Coronary artery (tissue), 2 donors: ENCODE measurements around the gene GPR176.

Experiments
- DNase-seq: peaks from one replicate; pipeline ENCODE4 v3.0.0-alpha.2; 2017; ENCODE audit warnings: low spot score
- H3K27ac ChIP-seq, 2 donors: fragments of 200-600 bp; sonication (generic); one replicate each; pipeline ENCODE4 v1.5.1; 2016 to 2019
- H3K4me3 ChIP-seq: fragments of 200-600 bp; sonication (generic); 2 replicates; pipeline ENCODE4 v1.5.1; 2016; ENCODE audit warnings: mild to moderate bottlenecking, moderate library complexity
- TF ChIP-seq, protein P1 (sequence below): fragments of 200-600 bp; sonication (generic); IDR thresholded peaks from one replicate; pipeline ENCODE4 v1.5.1; 2019; ENCODE audit warnings: antibody characterized with exemption

GPR176 gene

DNA sequence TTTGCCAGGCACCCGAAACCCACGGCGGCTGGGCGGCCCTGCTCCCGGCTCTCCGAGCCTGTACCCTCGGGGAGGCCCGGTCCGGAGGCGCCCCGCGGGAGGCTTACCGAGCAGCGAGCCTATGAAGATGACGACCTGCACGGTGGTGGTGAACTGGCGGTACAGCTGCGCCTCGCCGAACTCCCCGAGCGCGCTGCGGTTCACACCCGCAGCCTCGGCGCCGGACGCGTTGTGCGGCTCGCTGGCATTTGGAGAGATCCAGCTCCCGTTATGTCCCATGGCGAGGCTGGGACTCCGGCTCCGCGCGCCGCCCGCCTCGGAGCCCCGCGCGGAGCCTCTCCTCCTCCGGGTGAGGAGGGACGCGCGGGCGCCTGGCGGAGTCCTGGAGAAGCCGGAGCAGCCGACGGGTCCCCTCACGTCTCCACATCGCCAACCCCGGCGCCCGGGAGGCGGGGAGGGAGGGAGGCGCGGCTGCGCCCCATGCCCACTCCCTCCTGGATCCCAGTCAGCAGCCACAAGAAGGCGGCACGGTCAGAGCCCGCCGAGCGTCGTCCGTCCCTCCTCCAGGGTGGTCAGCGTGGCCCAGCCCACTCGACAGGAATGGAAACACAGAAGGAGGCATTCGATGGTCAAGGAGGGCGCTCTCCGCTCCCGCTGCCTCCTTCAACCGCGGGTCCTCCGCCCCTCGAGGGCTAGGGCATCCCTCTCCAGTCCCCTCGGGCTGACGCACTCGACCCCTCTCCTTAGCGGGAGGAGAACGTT, at the start of gene GPR176:
TSS of gene GPR176 (minus strand) at position 519 of the 762 bp plus-strand sequence. CDS start at position 279, 240 bp downstream.
- peak; percentile 89 for DNase-seq
- H3K27ac ChIP-seq: peak within 1 kb of the TSS; percentile 79 to 88
- TF ChIP-seq, protein P1, sequence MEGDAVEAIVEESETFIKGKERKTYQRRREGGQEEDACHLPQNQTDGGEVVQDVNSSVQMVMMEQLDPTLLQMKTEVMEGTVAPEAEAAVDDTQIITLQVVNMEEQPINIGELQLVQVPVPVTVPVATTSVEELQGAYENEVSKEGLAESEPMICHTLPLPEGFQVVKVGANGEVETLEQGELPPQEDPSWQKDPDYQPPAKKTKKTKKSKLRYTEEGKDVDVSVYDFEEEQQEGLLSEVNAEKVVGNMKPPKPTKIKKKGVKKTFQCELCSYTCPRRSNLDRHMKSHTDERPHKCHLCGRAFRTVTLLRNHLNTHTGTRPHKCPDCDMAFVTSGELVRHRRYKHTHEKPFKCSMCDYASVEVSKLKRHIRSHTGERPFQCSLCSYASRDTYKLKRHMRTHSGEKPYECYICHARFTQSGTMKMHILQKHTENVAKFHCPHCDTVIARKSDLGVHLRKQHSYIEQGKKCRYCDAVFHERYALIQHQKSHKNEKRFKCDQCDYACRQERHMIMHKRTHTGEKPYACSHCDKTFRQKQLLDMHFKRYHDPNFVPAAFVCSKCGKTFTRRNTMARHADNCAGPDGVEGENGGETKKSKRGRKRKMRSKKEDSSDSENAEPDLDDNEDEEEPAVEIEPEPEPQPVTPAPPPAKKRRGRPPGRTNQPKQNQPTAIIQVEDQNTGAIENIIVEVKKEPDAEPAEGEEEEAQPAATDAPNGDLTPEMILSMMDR: no peak
- peak within 1 kb of the TSS; percentile 75 for H3K4me3 ChIP-seq

- Histone ChIP-seq H3K27ac (no peak overlapping the region), H3K4me3 (no peak overlapping the region)
- TF ChIP-seq, protein P1: no peak
- no peak for DNase-seq
Observed at GRCh38 chr15:39969002-39969394, 48.9 kb upstream of the GPR176 start.

- H3K27ac ChIP-seq: no peak overlapping the region
- no peak overlapping the region for H3K4me3 ChIP-seq
- no peak for DNase-seq
- TF ChIP-seq, protein P1: no peak
Observed at GRCh38 chr15:39968273-39969001, 48.4 kb upstream of the GPR176 start.

- Histone ChIP-seq H3K27ac (no peak overlapping the region), H3K4me3 (no peak overlapping the region)
- TF ChIP-seq, protein P1: no peak
- no peak for DNase-seq
Observed at GRCh38 chr15:39966521-39966920, 46.5 kb upstream of the GPR176 start.

DNA sequence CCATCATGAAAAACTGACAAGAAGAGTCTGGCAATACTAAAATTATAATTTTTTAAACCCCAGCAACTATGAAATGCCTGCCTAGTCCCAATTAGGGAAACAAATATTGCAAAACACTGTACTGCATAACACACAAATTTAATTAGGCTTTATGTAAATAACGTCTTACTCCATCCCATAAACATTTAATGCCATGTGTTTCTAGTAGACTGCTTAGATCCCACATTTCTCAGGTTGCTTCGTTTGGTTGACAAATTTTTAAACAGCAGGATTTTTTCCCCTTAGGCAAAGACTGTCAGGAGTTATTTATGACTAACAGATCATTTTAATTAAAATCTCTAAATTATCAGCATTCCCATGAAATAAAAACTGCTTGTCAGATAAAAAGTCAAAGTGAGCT, 43.7 kb upstream of the GPR176 start:
- Histone ChIP-seq H3K4me3 (no peak overlapping the region), H3K27ac (no peak overlapping the region)
- no peak for DNase-seq
- TF ChIP-seq, protein P1: no peak

DNA sequence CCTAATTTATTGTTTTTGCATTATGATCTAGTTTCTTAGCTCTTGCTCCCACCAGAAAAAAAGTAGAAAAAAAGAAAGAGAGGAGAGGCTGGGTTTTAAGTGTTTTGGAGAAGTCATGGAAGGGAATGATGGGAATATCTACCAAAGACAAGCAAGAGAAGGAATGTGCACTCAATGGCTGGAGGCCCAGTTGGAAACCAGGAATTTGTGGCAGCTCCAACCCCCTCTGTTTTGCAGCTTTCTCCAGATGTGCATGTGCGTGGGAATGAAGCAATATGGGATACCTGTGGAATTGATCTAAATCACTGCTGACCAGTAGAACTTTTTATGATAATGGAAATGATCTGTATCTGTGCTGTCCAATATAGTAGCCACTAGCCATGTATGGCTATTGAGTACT, 41.0 kb upstream of the GPR176 start:
- TF ChIP-seq, protein P1: no peak
- H3K27ac ChIP-seq: no peak overlapping the region
- H3K4me3 ChIP-seq: no peak overlapping the region
- DNase-seq: no peak
